NCI-H510A treated with DMSO at 0.1 percent for 48 hours (cell line): ENCODE measurements around the gene HOXA5.
A peak's percentile ranks its signal among the peaks of the same experiment; 100 is the strongest.

Experiments
- DNase-seq: peaks from one replicate; lab custom pipeline; 2025; lab: John Stamatoyannopoulos, UW

HOXA5 gene

DNA sequence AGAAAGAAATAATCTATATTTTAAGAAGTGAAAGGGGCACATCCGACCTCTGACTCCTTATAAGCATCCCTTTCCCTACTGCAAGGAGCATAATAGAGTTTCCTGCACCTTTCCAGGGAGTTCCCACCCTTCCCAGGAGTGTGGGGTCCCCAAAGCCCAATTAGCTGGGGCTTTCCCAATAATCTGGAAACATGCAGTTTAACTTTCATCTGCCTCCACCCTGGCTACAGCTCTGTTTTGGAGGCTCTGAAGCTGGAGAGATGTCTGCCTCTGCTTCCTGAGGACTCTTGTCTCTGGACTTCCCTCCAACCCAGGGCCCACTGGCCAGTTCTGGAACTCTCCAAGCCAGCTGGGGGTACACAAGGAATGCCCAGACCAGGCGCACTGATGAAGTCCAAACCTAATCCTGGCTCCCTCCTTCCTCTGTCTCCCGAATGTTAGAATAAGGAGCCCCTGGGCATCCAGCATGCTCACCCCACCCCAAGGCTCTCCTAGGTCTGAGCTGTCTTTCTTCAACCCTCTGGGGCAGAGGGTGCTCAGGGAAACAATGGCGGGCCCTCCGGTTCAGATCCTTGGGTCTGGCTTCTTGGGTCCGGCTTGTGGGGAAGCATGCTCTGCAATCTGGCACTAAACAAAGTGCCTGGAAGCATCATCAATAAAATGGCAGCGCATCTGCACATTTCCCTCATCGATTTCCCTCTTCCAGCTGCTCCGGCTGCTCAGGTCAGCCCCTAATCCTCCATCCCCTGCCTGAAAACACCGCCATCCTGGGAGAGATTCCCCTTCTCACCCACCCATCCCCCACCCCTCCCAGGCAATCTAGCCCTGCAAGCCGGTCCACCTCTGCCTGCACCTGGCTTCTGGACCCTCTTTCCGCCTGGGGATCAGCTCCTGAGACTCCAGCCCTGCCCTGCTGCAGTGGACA is 26.3 kb downstream of the HOXA5 start:
- no peak for DNase-seq

- no peak for DNase-seq
These were observed 27.2 kb downstream of the HOXA5 start for GRCh38 chr7:27116031-27116961.

DNA sequence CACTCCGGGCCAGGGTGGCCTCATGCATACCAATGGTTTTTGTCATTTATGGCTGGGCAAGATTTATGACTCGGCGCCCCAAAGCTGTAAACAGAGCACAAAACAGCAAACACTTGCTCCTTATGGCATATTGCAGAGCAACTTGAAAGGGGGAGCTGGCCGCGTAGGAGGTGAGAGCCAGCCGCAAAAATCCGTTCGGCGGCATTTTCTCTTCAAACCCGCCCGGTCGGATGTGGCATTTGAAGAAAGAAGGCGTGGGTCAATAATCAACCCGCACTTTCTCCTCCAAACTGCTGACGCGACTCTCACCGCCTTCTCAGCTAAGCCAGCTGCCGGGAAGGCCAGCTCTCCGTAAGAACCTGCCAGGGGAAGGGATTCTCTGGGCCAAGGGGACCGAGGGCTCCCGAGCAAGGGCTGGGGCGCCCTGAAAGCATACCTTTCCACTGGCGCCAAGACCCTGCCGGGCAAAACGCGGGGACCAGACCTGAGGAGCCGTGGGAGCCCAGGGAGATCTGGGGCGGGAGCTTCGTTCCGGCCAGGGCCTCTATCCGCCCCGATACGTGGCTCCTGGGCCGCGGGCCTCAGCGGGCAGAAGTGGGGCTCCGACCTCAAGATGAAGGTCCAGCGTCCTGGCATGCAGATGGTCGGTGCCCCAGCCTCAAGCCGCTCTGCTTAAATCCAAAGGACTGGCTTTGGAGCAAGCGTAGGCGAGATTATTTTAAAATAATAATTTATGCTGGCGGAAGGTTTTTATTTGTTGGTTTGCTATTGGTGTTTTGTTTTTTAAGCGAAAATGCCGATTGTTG is 28.1 kb downstream of the HOXA5 start:
- DNase-seq, result no peak

DNA sequence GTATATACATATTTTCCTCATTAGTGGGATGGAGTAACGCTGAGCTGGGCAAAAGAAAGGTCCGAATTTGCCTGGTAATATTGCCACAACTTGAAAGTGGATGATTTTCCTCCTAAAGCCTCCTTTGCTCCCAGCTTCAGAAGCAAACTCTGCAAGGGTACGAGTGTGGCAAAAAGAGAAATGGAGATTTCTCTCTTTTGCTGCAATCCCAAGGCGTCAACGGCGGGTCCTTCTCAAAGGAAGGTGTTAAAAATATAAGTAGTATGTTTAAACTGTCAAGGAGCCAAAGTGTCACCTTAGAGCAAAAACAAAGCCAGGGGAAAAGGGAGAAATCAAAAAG is 28.6 kb downstream of the HOXA5 start:
- DNase-seq, result no peak

GRCh38 chr7:27113991-27114769 is 29.3 kb downstream of the HOXA5 start:
- DNase-seq, result no peak

DNA sequence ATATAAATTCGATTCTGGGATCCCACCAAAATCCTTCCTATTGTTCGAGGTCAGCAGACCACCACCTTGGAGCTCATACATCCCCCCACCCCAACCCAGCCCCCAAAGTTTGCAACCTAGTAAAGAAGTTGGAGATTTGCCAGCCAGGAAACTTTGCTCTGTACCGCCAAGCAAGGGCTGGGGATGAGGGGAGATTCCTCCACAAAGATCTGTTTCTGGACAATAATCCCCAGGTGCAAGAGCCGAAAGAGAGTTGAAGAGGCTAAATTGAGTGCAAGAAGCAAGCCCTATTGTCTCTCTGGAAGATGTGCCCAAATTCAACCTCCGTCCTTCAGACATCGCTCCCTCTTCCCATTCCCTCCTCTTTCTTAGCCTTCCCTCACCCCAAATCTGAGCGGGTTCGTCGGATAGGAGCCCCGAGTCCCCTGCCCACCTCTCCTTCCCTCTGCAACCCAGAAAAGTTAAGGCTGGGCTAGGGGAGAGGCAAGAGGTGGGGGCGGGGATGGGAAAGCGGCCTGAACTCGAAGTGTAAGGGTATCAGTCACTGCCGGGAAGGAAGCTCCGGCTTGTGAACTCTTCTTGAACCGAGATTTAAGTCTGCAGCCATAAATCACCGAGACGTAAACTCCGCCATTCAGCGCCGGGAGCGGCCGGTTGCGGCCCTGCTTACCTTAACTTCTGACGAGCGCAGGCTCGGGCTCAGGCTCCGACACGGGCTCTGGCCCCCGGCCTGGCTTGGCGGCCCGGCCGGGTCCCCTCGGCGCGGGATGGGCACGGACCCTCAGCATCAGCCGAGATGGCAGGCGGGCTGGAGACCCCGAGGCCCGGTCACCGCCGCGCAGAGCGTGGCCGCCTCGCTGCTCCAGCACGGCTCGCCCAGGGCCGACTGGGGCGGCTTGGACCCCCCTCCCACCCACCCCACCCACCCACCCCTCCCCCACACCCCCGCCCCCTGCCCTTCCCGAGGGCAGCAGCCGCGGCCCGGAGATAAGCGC is 30.2 kb downstream of the HOXA5 start:
- no peak for DNase-seq

GRCh38 chr7:27112361-27112760 is 31.1 kb downstream of the HOXA5 start:
- no peak for DNase-seq

DNA sequence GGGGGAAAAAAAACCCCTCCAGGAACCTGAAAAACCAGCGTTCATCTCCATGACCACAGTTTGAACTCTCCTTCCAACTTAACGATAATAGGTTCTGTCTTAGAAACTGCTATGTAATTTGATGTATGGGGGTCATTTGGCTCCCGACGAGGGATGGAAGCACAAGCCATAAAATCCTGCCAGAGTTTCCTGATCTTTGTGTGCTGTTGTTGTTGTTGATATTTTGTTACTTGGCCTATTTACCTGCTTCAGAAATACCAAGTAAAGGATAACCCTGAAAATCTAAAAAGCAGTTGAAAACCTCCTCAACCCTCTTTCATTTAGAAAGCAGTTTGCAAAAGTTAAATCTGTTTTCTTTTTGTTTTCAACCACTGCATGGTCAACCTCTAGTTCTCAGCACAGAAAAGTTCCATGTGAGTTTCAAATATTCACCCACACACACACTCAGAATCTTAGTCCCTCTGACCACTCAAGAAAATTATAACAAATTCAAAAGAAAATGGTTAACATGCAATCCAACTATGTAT is 31.7 kb downstream of the HOXA5 start:
- no peak for DNase-seq

- no peak for DNase-seq
These were observed 32.3 kb downstream of the HOXA5 start for GRCh38 chr7:27111042-27111750.

GRCh38 chr7:27110186-27111031 is 33.1 kb downstream of the HOXA5 start:
- DNase-seq, result no peak

- DNase-seq, result no peak
These were observed 33.9 kb downstream of the HOXA5 start for GRCh38 chr7:27109466-27110185.

- peak; percentile 61 for DNase-seq
These were observed 34.9 kb downstream of the HOXA5 start for GRCh38 chr7:27108390-27109127.

DNA sequence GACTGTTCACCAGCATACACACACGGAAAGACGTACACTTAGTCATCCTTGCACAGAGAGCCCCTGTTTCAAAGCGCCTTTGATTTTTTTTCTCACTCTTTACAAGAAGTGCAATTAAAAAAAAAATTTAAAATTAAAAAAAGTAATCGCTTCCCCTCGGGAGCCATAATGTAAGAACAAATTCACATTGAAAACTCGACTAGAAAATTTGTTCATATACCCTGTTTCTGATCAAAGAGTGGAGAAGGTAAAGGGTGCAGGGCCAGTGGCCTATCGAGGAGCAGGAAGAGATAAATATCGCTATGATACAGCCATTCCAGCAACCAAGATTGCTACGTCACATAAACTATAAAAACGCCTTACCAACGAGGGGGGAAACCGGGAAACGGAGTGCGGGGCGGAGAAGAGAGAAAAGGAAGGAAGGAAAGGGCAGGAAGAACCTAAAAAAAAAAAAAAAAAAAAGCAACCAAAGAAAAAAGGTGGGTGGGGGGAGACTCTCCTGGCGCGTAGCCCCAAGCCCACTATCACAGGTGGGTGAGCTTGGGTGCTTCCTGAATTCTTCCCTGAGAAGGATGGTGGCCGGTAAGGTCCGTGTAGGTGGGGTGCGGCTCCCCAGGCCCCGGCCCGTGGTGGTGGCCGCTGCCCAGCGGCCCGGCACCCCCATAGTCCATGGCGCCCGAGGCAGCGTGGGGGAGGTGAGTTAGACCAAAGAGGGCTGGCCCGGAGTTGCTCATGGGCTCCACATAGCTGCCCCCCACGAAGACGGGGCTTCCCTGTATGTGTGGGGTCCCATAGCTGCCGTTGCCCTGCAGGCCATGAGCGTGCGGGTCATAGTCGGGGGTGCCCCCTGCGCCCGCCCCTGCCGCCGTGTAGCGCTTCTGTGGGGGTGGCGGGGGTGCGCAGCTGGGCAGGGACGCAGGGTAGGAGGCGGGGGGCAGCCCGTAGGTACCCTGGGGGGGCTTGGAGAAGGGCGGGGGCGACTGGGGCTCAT is 35.8 kb downstream of the HOXA5 start:
- no peak for DNase-seq

DNA sequence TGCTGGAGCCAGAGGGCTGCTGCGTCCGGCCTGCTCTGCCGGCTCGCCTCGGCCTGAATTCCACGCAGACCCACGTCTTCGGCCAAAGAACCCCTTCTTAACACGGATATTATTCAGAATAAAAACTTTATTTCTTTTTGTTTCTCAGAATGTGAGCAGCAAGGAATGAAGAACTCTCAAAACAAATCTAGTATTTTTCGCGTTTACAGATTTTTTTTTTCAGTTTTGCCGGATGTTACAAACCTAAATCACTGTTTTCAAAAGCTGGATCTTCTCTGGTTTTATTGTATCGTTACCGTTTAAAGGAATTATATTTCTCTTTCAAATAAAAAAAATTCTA is 36.6 kb downstream of the HOXA5 start:
- no peak for DNase-seq

DNA sequence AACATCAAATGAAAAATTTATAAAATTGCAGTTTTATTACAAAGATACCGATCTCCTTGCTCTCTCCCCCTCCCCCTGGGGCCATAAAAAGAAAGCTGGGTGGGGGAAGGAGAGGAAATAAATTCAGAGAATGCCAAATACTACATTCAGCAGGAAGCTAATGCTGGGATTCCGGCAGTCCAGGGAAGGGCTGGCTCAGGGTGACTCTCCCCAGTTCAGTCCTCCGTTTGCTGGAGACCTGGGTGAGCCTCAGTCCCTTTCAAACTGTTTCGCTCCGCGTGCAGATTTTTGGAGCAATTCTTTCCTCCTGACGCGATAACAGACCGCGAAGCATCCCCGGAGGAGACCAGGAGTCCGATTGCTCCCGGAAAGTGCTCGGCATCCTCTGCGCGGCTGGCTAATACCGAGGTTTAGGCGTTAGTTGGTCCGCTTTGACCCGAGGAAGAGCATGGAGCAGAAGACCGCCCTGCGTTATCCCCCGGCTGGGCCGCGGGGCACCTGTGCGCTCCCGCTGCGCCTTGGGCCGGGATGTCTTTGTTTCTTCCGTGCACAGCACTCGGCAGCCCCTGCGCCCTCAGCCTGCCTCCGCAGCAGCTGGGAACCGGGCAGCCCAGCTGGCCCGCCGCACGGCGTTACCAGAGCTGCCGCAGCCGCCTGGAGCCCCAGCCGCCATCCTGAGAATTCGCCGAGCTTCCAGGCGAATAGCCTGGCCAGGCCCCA is 37.1 kb downstream of the HOXA5 start:
- no peak for DNase-seq
